ENCODE measurements around the gene BORCS5. TPM values are rescaled to one million over a fixed set of nuclear protein-coding genes. Genes with fewer than 3 reads are reported as not detected.
"Not testable (repeated sequence)": the region's sequence is repeated elsewhere in the genome, so short reads cannot be mapped to it uniquely, and the experiment has no call there.

Gene BORCS5
- total and polyA plus RNA-seq, 4 donors, result 7.2 to 22.8 (median 13.2) TPM

GRCh38 chr12:12405882-12406281 lies 49.0 kb downstream of the BORCS5 start:
- intact Hi-C loops (cut with DNase I), result no loop called here
- Histone ChIP-seq H3K27me3 (ENCODE audit: control insufficient read depth in 1 of 2, insufficient read depth in 2 of 2, low read length in 1 of 2) (no peaks in the 10 kb centered on the region), H3K27ac (ENCODE audit: low read depth in 1 of 2, low read length in 2 of 2) (no peak overlapping the region), H3K4me1 (ENCODE audit: control insufficient read depth in 1 of 2, insufficient read depth in 2 of 2, low read length in 2 of 2) (no peaks in the 10 kb centered on the region), H3K36me3 (ENCODE audit: control insufficient read depth in 1 of 2, insufficient read depth in 2 of 2, low read length in 1 of 2) (no peaks in the 10 kb centered on the region), H3K4me3 (ENCODE audit: low read length in 2 of 2) (no peak overlapping the region), H3K9me3 (ENCODE audit: control insufficient read depth, low read length) (no peaks in the 10 kb centered on the region)
- ATAC-seq (ENCODE audit: low FRiP score), result no peak
- 9 to 13% methylated on average over 5 of the region's 5 CpGs for WGBS, 2 donors
- DNase-seq, result peak in 1 of 2 donors; percentile 57

GRCh38 chr12:12406762-12407161 lies 49.9 kb downstream of the BORCS5 start:
- ATAC-seq (ENCODE audit: low FRiP score) (no peak), DNase-seq (no peak)
- no peaks in the 10 kb centered on the region for H3K4me1 ChIP-seq (ENCODE audit: control insufficient read depth in 1 of 2, insufficient read depth in 2 of 2, low read length in 2 of 2)
- no peaks in the 10 kb centered on the region for H3K9me3 ChIP-seq (ENCODE audit: control insufficient read depth, low read length)
- H3K27ac ChIP-seq (ENCODE audit: low read depth in 1 of 2, low read length in 2 of 2), result peak overlapping the region in 1 of 2 donors; percentile 54
- H3K36me3 ChIP-seq (ENCODE audit: control insufficient read depth in 1 of 2, insufficient read depth in 2 of 2, low read length in 1 of 2), result no peaks in the 10 kb centered on the region
- H3K4me3 ChIP-seq (ENCODE audit: low read length in 2 of 2), result no peak overlapping the region
- intact Hi-C loops (cut with DNase I), result no loop called here
- no peaks in the 10 kb centered on the region for H3K27me3 ChIP-seq (ENCODE audit: control insufficient read depth in 1 of 2, insufficient read depth in 2 of 2, low read length in 1 of 2)

- intact Hi-C loops (cut with DNase I), result no loop called here
Measured at GRCh38 chr12:12408265-12408690, 51.4 kb downstream of the BORCS5 start.

GRCh38 chr12:12409337-12409736 lies 52.5 kb downstream of the BORCS5 start:
- H3K4me3 ChIP-seq (ENCODE audit: low read length in 2 of 2); H3K9me3 ChIP-seq (ENCODE audit: control insufficient read depth, low read length); H3K27me3 ChIP-seq (ENCODE audit: control insufficient read depth in 1 of 2, insufficient read depth in 2 of 2, low read length in 1 of 2); ATAC-seq (ENCODE audit: low FRiP score); H3K36me3 ChIP-seq (ENCODE audit: control insufficient read depth in 1 of 2, insufficient read depth in 2 of 2, low read length in 1 of 2); H3K27ac ChIP-seq (ENCODE audit: low read depth in 1 of 2, low read length in 2 of 2); H3K4me1 ChIP-seq (ENCODE audit: control insufficient read depth in 1 of 2, insufficient read depth in 2 of 2, low read length in 2 of 2); DNase-seq; intact Hi-C loops (cut with DNase I): not testable (repeated sequence)
- 98 to 100% methylated on average over 1 of the region's 2 CpGs for WGBS, 2 donors

More at GRCh38 chr12:12408265-12408690, 51.4 kb downstream of the BORCS5 start:
- Histone ChIP-seq H3K27ac (ENCODE audit: low read depth in 1 of 2, low read length in 2 of 2) (no peak overlapping the region), H3K27me3 (ENCODE audit: control insufficient read depth in 1 of 2, insufficient read depth in 2 of 2, low read length in 1 of 2) (no peaks in the 10 kb centered on the region), H3K9me3 (ENCODE audit: control insufficient read depth, low read length) (no peaks in the 10 kb centered on the region), H3K36me3 (ENCODE audit: control insufficient read depth in 1 of 2, insufficient read depth in 2 of 2, low read length in 1 of 2) (no peaks in the 10 kb centered on the region), H3K4me3 (ENCODE audit: low read length in 2 of 2) (no peak overlapping the region), H3K4me1 (ENCODE audit: control insufficient read depth in 1 of 2, insufficient read depth in 2 of 2, low read length in 2 of 2) (no peaks in the 10 kb centered on the region)
- DNase-seq, result no peak
- 90 to 92% methylated on average over 1 of the region's 1 CpG for WGBS, 2 donors
- no peak for ATAC-seq (ENCODE audit: low FRiP score)

- Histone ChIP-seq H3K9me3 (ENCODE audit: control insufficient read depth, low read length) (no peaks in the 10 kb centered on the region), H3K27ac (ENCODE audit: low read depth in 1 of 2, low read length in 2 of 2) (no peak overlapping the region), H3K36me3 (ENCODE audit: control insufficient read depth in 1 of 2, insufficient read depth in 2 of 2, low read length in 1 of 2) (no peaks in the 10 kb centered on the region), H3K27me3 (ENCODE audit: control insufficient read depth in 1 of 2, insufficient read depth in 2 of 2, low read length in 1 of 2) (no peaks in the 10 kb centered on the region), H3K4me1 (ENCODE audit: control insufficient read depth in 1 of 2, insufficient read depth in 2 of 2, low read length in 2 of 2) (no peaks in the 10 kb centered on the region), H3K4me3 (ENCODE audit: low read length in 2 of 2) (no peak overlapping the region)
- no peak for ATAC-seq (ENCODE audit: low FRiP score)
- 66 to 70% methylated on average over 2 of the region's 2 CpGs for WGBS, 2 donors
- intact Hi-C loops (cut with DNase I), result no loop called here
- no peak for DNase-seq
Measured at GRCh38 chr12:12415886-12416285, 59.0 kb downstream of the BORCS5 start.

- ATAC-seq (ENCODE audit: low FRiP score); H3K27ac ChIP-seq (ENCODE audit: low read depth in 1 of 2, low read length in 2 of 2); intact Hi-C loops (cut with DNase I); H3K36me3 ChIP-seq (ENCODE audit: control insufficient read depth in 1 of 2, insufficient read depth in 2 of 2, low read length in 1 of 2); H3K9me3 ChIP-seq (ENCODE audit: control insufficient read depth, low read length); DNase-seq; H3K4me3 ChIP-seq (ENCODE audit: low read length in 2 of 2); H3K4me1 ChIP-seq (ENCODE audit: control insufficient read depth in 1 of 2, insufficient read depth in 2 of 2, low read length in 2 of 2); H3K27me3 ChIP-seq (ENCODE audit: control insufficient read depth in 1 of 2, insufficient read depth in 2 of 2, low read length in 1 of 2): not testable (repeated sequence)
- WGBS, 2 donors, result 98% methylated on average over 3 of the region's 3 CpGs
Measured at GRCh38 chr12:12419165-12419564, 62.3 kb downstream of the BORCS5 start.

GRCh38 chr12:12423367-12423766 lies 66.5 kb downstream of the BORCS5 start:
- Histone ChIP-seq H3K9me3 (ENCODE audit: control insufficient read depth, low read length) (no peaks in the 10 kb centered on the region), H3K27ac (ENCODE audit: low read depth in 1 of 2, low read length in 2 of 2) (no peak overlapping the region), H3K4me3 (ENCODE audit: low read length in 2 of 2) (no peak overlapping the region), H3K36me3 (ENCODE audit: control insufficient read depth in 1 of 2, insufficient read depth in 2 of 2, low read length in 1 of 2) (no peaks in the 10 kb centered on the region), H3K27me3 (ENCODE audit: control insufficient read depth in 1 of 2, insufficient read depth in 2 of 2, low read length in 1 of 2) (no peaks in the 10 kb centered on the region), H3K4me1 (ENCODE audit: control insufficient read depth in 1 of 2, insufficient read depth in 2 of 2, low read length in 2 of 2) (peaks cover 0 to 6% of the 10 kb centered on the region in 2 donors)
- intact Hi-C loops (cut with DNase I), result no loop called here
- no peak for ATAC-seq (ENCODE audit: low FRiP score)
- DNase-seq, result no peak
- WGBS, 2 donors, result 90 to 93% methylated on average over 2 of the region's 2 CpGs

- H3K27me3 ChIP-seq (ENCODE audit: control insufficient read depth in 1 of 2, insufficient read depth in 2 of 2, low read length in 1 of 2), result no peaks in the 10 kb centered on the region
- peak overlapping the region in 1 of 2 donors; percentile 32 for H3K27ac ChIP-seq (ENCODE audit: low read depth in 1 of 2, low read length in 2 of 2)
- no peak overlapping the region for H3K4me3 ChIP-seq (ENCODE audit: low read length in 2 of 2)
- H3K4me1 ChIP-seq (ENCODE audit: control insufficient read depth in 1 of 2, insufficient read depth in 2 of 2, low read length in 2 of 2), result peaks cover 2 to 6% of the 10 kb centered on the region in 2 donors
- intact Hi-C loops (cut with DNase I), result no loop called here
- 72 to 86% methylated on average over 2 of the region's 2 CpGs for WGBS, 2 donors
- ATAC-seq (ENCODE audit: low FRiP score) (no peak), DNase-seq (no peak)
- H3K36me3 ChIP-seq (ENCODE audit: control insufficient read depth in 1 of 2, insufficient read depth in 2 of 2, low read length in 1 of 2), result no peaks in the 10 kb centered on the region
- no peaks in the 10 kb centered on the region for H3K9me3 ChIP-seq (ENCODE audit: control insufficient read depth, low read length)
Measured at GRCh38 chr12:12425001-12425400, 68.1 kb downstream of the BORCS5 start.

- Histone ChIP-seq H3K27ac (ENCODE audit: low read depth in 1 of 2, low read length in 2 of 2) (peak overlapping the region in 1 of 2 donors; percentile 69), H3K27me3 (ENCODE audit: control insufficient read depth in 1 of 2, insufficient read depth in 2 of 2, low read length in 1 of 2) (no peaks in the 10 kb centered on the region), H3K4me3 (ENCODE audit: low read length in 2 of 2) (no peak overlapping the region), H3K9me3 (ENCODE audit: control insufficient read depth, low read length) (no peaks in the 10 kb centered on the region), H3K4me1 (ENCODE audit: control insufficient read depth in 1 of 2, insufficient read depth in 2 of 2, low read length in 2 of 2) (peaks cover 2 to 6% of the 10 kb centered on the region in 2 donors), H3K36me3 (ENCODE audit: control insufficient read depth in 1 of 2, insufficient read depth in 2 of 2, low read length in 1 of 2) (no peaks in the 10 kb centered on the region)
- intact Hi-C loops (cut with DNase I), result no loop called here
- peak; percentile 56 for ATAC-seq (ENCODE audit: low FRiP score)
- DNase-seq, result no peak
- 4 to 13% methylated on average over 1 of the region's 1 CpG for WGBS, 2 donors
Measured at GRCh38 chr12:12425616-12426015, 68.7 kb downstream of the BORCS5 start.
